Fibroblast of the aortic adventitia (primary cell): ENCODE data around the gene LOXL4. TPM values are rescaled to one million over a fixed set of nuclear protein-coding genes. Genes with fewer than 3 reads are reported as not detected.
A peak's percentile ranks its signal among the peaks of the same experiment; 100 is the strongest.

Experiments used
- DNase-seq: peaks from one replicate; pipeline ENCODE4 v3.0.0-alpha.2; 2010; ENCODE audit warnings: low read depth
- H3K4me3 ChIP-seq: 2 replicates; pipeline ENCODE4 v1.5.1; 2011; ENCODE audit warnings: low read depth, mild to moderate bottlenecking, control low read depth, low read length, moderate library complexity
- total RNA-seq: library from RNA; depleted of rRNA; stranded (reverse); fragments of >200 nt; gene quantifications from 2 replicates; pipeline ENCODE4 v1.2.3, GENCODE V29; 2012; ENCODE audit warnings: low replicate concordance
- TF ChIP-seq, protein P1 (sequence below): IDR thresholded peaks from 2 replicates; pipeline ENCODE4 v1.5.1; 2011; ENCODE audit warnings: mild to moderate bottlenecking, low read length, control low read depth, inconsistent platforms; ENCODE audit not compliant: insufficient read depth

The LOXL4 gene
- total RNA-seq, 1 donor, result 62.5 TPM

DNA sequence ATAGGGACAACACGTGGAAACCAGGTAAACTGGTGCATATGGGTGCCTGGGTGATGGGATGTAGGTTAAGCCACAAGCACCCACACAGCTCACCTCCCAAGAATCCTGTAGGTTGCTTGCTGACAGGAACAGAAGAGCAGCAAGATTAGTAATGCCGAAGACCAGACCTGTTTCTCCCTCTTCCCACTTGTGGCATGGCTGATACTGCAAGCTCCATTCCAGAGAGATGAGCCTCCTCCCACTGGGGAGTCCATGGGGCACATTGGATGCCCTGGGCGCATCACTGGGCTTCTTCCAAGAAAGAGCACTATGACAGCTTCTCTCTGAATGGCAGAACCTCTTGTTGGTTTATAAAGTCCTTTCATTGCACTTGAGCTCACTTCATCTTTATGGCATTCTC lies 44.4 kb upstream of the LOXL4 start:
- H3K4me3 ChIP-seq, result no peak overlapping the region
- TF ChIP-seq, protein P1, sequence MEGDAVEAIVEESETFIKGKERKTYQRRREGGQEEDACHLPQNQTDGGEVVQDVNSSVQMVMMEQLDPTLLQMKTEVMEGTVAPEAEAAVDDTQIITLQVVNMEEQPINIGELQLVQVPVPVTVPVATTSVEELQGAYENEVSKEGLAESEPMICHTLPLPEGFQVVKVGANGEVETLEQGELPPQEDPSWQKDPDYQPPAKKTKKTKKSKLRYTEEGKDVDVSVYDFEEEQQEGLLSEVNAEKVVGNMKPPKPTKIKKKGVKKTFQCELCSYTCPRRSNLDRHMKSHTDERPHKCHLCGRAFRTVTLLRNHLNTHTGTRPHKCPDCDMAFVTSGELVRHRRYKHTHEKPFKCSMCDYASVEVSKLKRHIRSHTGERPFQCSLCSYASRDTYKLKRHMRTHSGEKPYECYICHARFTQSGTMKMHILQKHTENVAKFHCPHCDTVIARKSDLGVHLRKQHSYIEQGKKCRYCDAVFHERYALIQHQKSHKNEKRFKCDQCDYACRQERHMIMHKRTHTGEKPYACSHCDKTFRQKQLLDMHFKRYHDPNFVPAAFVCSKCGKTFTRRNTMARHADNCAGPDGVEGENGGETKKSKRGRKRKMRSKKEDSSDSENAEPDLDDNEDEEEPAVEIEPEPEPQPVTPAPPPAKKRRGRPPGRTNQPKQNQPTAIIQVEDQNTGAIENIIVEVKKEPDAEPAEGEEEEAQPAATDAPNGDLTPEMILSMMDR, result no peak
- DNase-seq, result no peak

GRCh38 chr10:98310701-98311100 lies 42.7 kb upstream of the LOXL4 start:
- TF ChIP-seq, protein P1, result no peak
- H3K4me3 ChIP-seq, result no peak overlapping the region
- DNase-seq, result no peak

- peak overlapping the region; percentile 42 for H3K4me3 ChIP-seq
- TF ChIP-seq, protein P1, result peak; percentile 95
Observed at GRCh38 chr10:98309366-98310355, 41.7 kb upstream of the LOXL4 start.

GRCh38 chr10:98308669-98309365 lies 40.8 kb upstream of the LOXL4 start:
- peak overlapping the region; percentile 42 for H3K4me3 ChIP-seq
- no peak for DNase-seq
- TF ChIP-seq, protein P1, result no peak

More at GRCh38 chr10:98309366-98310355, 41.7 kb upstream of the LOXL4 start:
- DNase-seq, result peak; percentile 88

DNA sequence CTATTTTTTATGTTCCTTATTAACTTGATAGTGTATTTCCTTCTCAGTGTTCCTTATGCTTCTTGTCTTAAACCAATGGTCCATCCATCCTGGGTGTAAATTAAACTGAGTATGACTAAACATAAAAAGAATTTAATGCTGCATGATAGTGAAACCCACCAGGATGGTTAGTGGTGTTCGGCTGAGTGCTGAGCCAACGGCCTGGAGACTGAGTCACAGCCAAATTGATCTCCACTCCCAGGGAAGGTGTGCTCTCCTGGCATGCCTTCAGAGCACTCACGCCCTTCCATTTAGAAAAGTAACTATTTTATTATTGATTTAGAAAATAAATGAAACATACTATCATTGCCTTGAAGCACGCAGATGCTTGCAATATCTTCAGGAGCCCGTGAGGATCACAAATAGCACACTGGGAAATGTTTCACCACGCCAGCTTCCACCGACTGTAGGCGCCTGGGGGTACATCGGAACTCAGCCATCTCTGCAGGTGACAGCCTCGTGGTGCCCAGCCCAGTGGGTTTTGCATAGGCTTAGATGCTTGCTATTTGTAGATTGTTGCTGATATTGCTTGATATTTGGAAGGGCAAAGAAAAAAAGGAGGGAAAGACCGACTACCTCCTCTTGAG lies 40.0 kb upstream of the LOXL4 start:
- H3K4me3 ChIP-seq, result no peak overlapping the region
- no peak for DNase-seq
- TF ChIP-seq, protein P1, result no peak

- TF ChIP-seq, protein P1, result no peak
- H3K4me3 ChIP-seq, result no peak overlapping the region
- DNase-seq, result no peak
Observed at GRCh38 chr10:98306501-98306900, 38.5 kb upstream of the LOXL4 start.
